OCI-LY7 (cell line): Measurements from ENCODE around the gene IFITM5. TPM values are rescaled to one million over a fixed set of nuclear protein-coding genes. Genes with fewer than 3 reads are reported as not detected.

Source experiments
- BruUV-seq: library from RNA; stranded (reverse); fragments of 400-500 nt; replicated peaks from 2 replicates; lab custom pipeline; 2021; lab: Mats Ljungman, UMichigan
- CTCF ChIA-PET: fragments of 300-600 bp; sonication (Branson Sonifier 250); formaldehyde crosslinking; loops from one replicate; lab custom pipeline; 2022; ENCODE audit warnings: antibody characterized with exemption; ENCODE audit not compliant: unreplicated experiment; lab: Charles Lee
- POLR2A ChIA-PET: fragments of 300-600 bp; sonication (Branson Sonifier 250); formaldehyde crosslinking; loops from one replicate; lab custom pipeline; 2022; ENCODE audit warnings: antibody characterized with exemption; lab: Charles Lee
- DNase-seq: peaks from one replicate; pipeline ENCODE4 v3.0.0-alpha.2; 2015; ENCODE audit warnings: low spot score
- H2AFZ ChIP-seq: fragments of 200-600 bp; sonication (generic), shearing (Covaris generic); 2 replicates; pipeline ENCODE4 v1.6.1; 2014; ENCODE audit warnings: mild to moderate bottlenecking, antibody characterized with exemption, low read length, moderate library complexity
- H3K27ac ChIP-seq: fragments of 200-600 bp; sonication (generic); 2 replicates; pipeline ENCODE4 v1.5.1; 2014; ENCODE audit warnings: mixed run types, low read depth, mild to moderate bottlenecking, moderate library complexity, low read length, inconsistent platforms; ENCODE audit not compliant: poor library complexity, severe bottlenecking
- H3K36me3 ChIP-seq: fragments of 200-600 bp; sonication (generic); 2 replicates; pipeline ENCODE4 v1.6.1; 2014; ENCODE audit warnings: mild to moderate bottlenecking, antibody characterized with exemption, low read length, moderate library complexity, mixed read lengths; ENCODE audit not compliant: insufficient read depth
- H3K4me1 ChIP-seq: fragments of 200-600 bp; sonication (generic); 2 replicates; pipeline ENCODE4 v1.5.1; 2014; ENCODE audit warnings: mild to moderate bottlenecking, low read length; ENCODE audit not compliant: insufficient read depth, poor library complexity, severe bottlenecking
- H3K4me2 ChIP-seq: fragments of 200-600 bp; sonication (generic); 2 replicates; pipeline ENCODE4 v1.6.1; 2014; ENCODE audit warnings: mild to moderate bottlenecking, low read length
- H3K4me3 ChIP-seq: fragments of 200-600 bp; sonication (generic); 2 replicates; pipeline ENCODE4 v1.5.1; 2014; ENCODE audit warnings: mild to moderate bottlenecking, low read depth, low read length; ENCODE audit not compliant: poor library complexity, severe bottlenecking
- H3K79me2 ChIP-seq: fragments of 200-600 bp; sonication (generic); 2 replicates; pipeline ENCODE4 v1.6.1; 2016; ENCODE audit warnings: low read depth, mild to moderate bottlenecking, low read length, moderate library complexity, mixed read lengths; ENCODE audit not compliant: insufficient read depth
- H3K9me2 ChIP-seq: fragments of 200-600 bp; sonication (generic); 2 replicates; pipeline ENCODE4 v1.6.1; 2016; ENCODE audit warnings: mild to moderate bottlenecking, low read length, mixed read lengths; ENCODE audit not compliant: insufficient read depth
- H3K9me3 ChIP-seq: fragments of 200-600 bp; sonication (generic); 2 replicates; pipeline ENCODE4 v1.6.1; 2014; ENCODE audit warnings: mild to moderate bottlenecking, mixed run types, low read length, mixed read lengths
- H4K20me1 ChIP-seq: fragments of 200-600 bp; sonication (generic); 2 replicates; pipeline ENCODE4 v1.6.1; 2014; ENCODE audit warnings: mild to moderate bottlenecking, antibody characterized with exemption, low read length, moderate library complexity, mixed read lengths; ENCODE audit not compliant: insufficient read depth
- EZH2phosphoT487 ChIP-seq: fragments of 200-600 bp; sonication (generic); IDR thresholded peaks from 2 replicates; pipeline ENCODE4 v1.6.1; 2018; ENCODE audit warnings: low read depth, borderline replicate concordance, mild to moderate bottlenecking, mixed run types, antibody characterized with exemption, low read length, moderate library complexity, mixed read lengths
- intact Hi-C: fragments of 100-400 bp; cut with micrococcal nuclease; formaldehyde crosslinking; loops from one replicate; pipeline ENCODE4 v1.10.0; 2022; ENCODE audit not compliant: unreplicated experiment
- total RNA-seq, 2 experiments: library from RNA; depleted of rRNA in 1 of 2; stranded (reverse); fragments of >200 nt in 1 of 2; shearing (Covaris generic) in 1 of 2; gene quantifications; 2 replicates each; pipeline ENCODE4 v1.2.3, GENCODE V29; 2014 to 2022
- TF ChIP-seq, protein P1 (sequence below): fragments of 200-600 bp; sonication (generic); conservative IDR thresholded peaks from 2 replicates; pipeline ENCODE4 v1.5.1; 2014; ENCODE audit warnings: mild to moderate bottlenecking, antibody characterized with exemption, low read length, moderate library complexity, mixed read lengths

The IFITM5 gene
- total RNA-seq, 2 experiments from 2014 or later = not detected

DNA sequence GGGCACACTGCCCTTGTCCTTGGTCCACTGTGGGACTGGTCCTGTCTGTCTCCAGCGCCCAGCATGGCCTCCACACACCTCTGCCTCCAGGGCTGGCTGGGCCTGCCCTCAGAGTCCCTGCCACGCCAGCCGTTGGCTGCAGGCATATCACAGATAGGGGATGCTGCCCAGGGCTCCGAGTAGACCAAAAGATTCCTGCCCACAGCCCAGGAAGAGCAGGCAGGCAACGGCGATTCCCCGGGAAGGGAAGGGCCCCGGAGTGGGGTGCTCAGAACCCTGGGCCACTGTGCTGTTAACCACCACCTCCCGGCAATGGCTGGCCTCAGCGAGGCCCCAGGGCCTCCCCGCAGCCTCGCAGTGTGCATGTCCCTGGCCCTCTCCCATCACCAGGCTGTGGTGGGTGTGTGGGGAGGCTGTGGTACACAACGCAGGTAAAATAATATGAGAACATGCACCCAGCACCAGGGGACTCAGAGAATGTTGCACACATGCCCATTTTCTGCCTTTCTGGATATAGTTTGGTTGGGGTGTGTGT lies 2.2 kb downstream of the IFITM5 start:
- ChIA-PET CTCF (no interaction called here), POLR2A (no interaction called here)
- Histone ChIP-seq H2AFZ (no peak overlapping the region), H3K4me3 (no peak overlapping the region), H4K20me1 (no peaks in the 10 kb centered on the region), H3K4me1 (no peaks in the 10 kb centered on the region), H3K27ac (no peak overlapping the region), H3K79me2 (no peaks in the 10 kb centered on the region), H3K4me2 (no peak overlapping the region), H3K9me2 (no peaks in the 10 kb centered on the region), H3K9me3 (no peaks in the 10 kb centered on the region), H3K36me3 (no peaks in the 10 kb centered on the region)
- TF ChIP-seq EZH2phosphoT487 = no peak
- TF ChIP-seq, protein P1, sequence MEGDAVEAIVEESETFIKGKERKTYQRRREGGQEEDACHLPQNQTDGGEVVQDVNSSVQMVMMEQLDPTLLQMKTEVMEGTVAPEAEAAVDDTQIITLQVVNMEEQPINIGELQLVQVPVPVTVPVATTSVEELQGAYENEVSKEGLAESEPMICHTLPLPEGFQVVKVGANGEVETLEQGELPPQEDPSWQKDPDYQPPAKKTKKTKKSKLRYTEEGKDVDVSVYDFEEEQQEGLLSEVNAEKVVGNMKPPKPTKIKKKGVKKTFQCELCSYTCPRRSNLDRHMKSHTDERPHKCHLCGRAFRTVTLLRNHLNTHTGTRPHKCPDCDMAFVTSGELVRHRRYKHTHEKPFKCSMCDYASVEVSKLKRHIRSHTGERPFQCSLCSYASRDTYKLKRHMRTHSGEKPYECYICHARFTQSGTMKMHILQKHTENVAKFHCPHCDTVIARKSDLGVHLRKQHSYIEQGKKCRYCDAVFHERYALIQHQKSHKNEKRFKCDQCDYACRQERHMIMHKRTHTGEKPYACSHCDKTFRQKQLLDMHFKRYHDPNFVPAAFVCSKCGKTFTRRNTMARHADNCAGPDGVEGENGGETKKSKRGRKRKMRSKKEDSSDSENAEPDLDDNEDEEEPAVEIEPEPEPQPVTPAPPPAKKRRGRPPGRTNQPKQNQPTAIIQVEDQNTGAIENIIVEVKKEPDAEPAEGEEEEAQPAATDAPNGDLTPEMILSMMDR = no peak
- no TSS peak for BruUV-seq
- no peak for DNase-seq
- intact Hi-C loops = no loop called here

DNA sequence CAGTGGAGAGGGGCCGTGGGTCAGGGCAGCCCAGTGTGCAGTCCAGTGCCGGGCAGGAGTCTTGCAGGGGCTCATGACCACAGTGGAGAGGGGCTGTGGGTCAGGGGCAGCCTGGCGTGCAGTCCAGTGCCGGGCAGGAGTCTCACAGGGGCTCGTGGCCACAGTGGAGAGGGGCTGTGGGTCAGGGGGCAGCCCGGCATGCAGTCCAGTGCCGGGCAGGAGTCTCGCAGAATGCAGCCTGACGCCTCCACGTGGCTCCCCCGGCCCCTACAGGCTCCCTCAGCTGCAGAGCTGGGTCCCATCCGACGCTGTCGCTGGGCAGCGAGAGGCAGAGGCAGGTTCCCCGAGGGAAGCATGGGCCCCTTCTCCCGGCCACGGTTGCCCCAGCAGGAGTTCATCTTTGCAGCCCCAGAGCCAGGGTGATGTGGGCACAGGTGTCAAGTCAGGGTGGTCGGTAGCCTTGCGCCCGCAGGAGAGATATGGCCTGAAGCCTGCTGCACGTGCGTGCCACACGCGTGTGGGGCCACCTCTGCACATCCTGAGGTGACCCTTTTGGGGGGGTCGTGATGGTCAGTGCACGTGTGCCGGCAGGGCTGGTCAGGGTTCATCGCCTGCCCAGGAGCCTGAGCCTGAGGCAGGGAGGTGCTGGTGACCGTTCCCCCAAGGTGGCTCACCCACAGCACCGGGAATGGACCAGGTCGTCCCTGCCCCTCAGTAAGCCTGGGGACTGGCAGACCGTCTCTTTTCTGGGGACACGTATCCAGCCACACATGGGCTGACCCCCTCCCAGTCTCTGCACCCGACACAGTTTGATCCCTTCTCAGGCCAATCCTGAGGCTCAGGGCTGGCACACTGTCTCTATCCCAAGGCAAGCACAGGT lies 2.9 kb downstream of the IFITM5 start:
- ChIA-PET POLR2A (no interaction called here), CTCF (no interaction called here)
- Histone ChIP-seq H3K36me3 (no peaks in the 10 kb centered on the region), H3K4me1 (no peaks in the 10 kb centered on the region), H3K4me2 (no peak overlapping the region), H4K20me1 (no peaks in the 10 kb centered on the region), H3K4me3 (no peak overlapping the region), H3K9me2 (no peaks in the 10 kb centered on the region), H2AFZ (no peak overlapping the region), H3K27ac (no peak overlapping the region), H3K9me3 (no peaks in the 10 kb centered on the region), H3K79me2 (no peaks in the 10 kb centered on the region)
- TF ChIP-seq EZH2phosphoT487 = no peak
- TF ChIP-seq, protein P1 = no peak
- intact Hi-C loops = no loop called here
- no peak for DNase-seq
- no TSS peak for BruUV-seq
